Spinal cord (tissue), 10 donors: ENCODE measurements around the gene RPLP2. TPM values are rescaled to one million over a fixed set of nuclear protein-coding genes. Genes with fewer than 3 reads are reported as not detected.

ENCODE experiments used
- DNase-seq, 6 donors: peaks; one replicate each; pipeline versions ENCODE4 v3.0.0 to v3.0.0-alpha.2; 2013 to 2015; ENCODE audit warnings: low spot score in 6 of 6, low read depth in 4 of 6
- H3K27ac ChIP-seq: one replicate; pipeline ENCODE4 v1.5.1; 2013; ENCODE audit warnings: low read depth, low read length, control low read depth
- H3K27me3 ChIP-seq: one replicate; pipeline ENCODE4 v1.6.1; 2013; ENCODE audit warnings: low read length; ENCODE audit not compliant: control insufficient read depth, insufficient read depth
- H3K36me3 ChIP-seq: one replicate; pipeline ENCODE4 v1.6.1; 2013; ENCODE audit warnings: low read length; ENCODE audit not compliant: control insufficient read depth, insufficient read depth
- H3K4me1 ChIP-seq: one replicate; pipeline ENCODE4 v1.6.1; 2013; ENCODE audit warnings: low read length; ENCODE audit not compliant: control insufficient read depth, insufficient read depth
- H3K4me3 ChIP-seq: one replicate; pipeline ENCODE4 v1.5.1; 2013; ENCODE audit warnings: low read depth, low read length, control low read depth
- H3K9me3 ChIP-seq: one replicate; pipeline ENCODE4 v1.6.1; 2013; ENCODE audit warnings: low read length; ENCODE audit not compliant: control insufficient read depth, insufficient read depth
- WGBS: methylation state at CpG from one replicate; pipeline ENCODE4 v1.1.5; 2013; ENCODE audit warnings: missing lambda C conversion rate; ENCODE audit not compliant: insufficient coverage; 5-methylcytosine and 5-hydroxymethylcytosine counted together
- polyA plus RNA-seq, 2 donors: library from polyadenylated mRNA; unstranded; fragments of 120-200 nt; gene quantifications; one replicate each; pipeline ENCODE4 v1.2.1, GENCODE V29; 2013; ENCODE audit not compliant: insufficient read length in 2 of 2
- total RNA-seq, 2 donors: library from RNA; depleted of rRNA in 1 of 2; stranded (reverse); fragments of 120-200 nt in 1 of 2; fragments of >200 nt in 1 of 2; gene quantifications; one replicate each; pipeline versions ENCODE4 v1.2.3 to v1.2.4, GENCODE V29; 2013 to 2014
- donor health status: healthy.

Gene RPLP2
- total and polyA plus RNA-seq, 4 donors: 139 to 1,150 (median 890) TPM

GRCh38 chr11:765025-765801 is 44.6 kb upstream of the RPLP2 start:
- H3K27ac ChIP-seq: no peak overlapping the region

DNA sequence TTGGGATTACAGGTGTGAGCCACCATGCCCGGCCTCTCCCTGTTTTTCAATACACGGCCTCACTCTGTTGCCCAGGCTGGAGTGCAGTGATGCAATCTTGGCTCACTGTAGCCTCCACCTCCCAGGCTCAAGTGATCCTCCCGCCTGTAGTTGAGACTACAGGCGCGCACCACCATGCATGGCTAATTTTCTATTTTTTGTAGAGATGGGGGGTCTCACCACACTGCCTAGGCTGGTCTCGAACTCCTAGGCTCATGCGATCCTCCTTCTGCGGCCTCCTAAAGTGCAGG is 44.0 kb upstream of the RPLP2 start:
- H3K27ac ChIP-seq: no peak overlapping the region
- peaks cover 7% of the 10 kb centered on the region for H3K4me1 ChIP-seq
- H3K36me3 ChIP-seq: peaks cover 93% of the 10 kb centered on the region
- DNase-seq: no peak
- 100% methylated on average over 4 of the region's 8 CpGs for WGBS
- H3K9me3 ChIP-seq: no peaks in the 10 kb centered on the region
- H3K4me3 ChIP-seq: no peak overlapping the region
- H3K27me3 ChIP-seq: no peaks in the 10 kb centered on the region

More at GRCh38 chr11:765025-765801, 44.6 kb upstream of the RPLP2 start:
- peak in 2 of 6 donors; percentile 54 to 56 for DNase-seq
- Histone ChIP-seq H3K9me3 (no peaks in the 10 kb centered on the region), H3K36me3 (peaks cover 93% of the 10 kb centered on the region), H3K4me3 (no peak overlapping the region), H3K27me3 (no peaks in the 10 kb centered on the region), H3K4me1 (peaks cover 7% of the 10 kb centered on the region)
- WGBS: 66% methylated on average over 7 of the region's 19 CpGs

DNA sequence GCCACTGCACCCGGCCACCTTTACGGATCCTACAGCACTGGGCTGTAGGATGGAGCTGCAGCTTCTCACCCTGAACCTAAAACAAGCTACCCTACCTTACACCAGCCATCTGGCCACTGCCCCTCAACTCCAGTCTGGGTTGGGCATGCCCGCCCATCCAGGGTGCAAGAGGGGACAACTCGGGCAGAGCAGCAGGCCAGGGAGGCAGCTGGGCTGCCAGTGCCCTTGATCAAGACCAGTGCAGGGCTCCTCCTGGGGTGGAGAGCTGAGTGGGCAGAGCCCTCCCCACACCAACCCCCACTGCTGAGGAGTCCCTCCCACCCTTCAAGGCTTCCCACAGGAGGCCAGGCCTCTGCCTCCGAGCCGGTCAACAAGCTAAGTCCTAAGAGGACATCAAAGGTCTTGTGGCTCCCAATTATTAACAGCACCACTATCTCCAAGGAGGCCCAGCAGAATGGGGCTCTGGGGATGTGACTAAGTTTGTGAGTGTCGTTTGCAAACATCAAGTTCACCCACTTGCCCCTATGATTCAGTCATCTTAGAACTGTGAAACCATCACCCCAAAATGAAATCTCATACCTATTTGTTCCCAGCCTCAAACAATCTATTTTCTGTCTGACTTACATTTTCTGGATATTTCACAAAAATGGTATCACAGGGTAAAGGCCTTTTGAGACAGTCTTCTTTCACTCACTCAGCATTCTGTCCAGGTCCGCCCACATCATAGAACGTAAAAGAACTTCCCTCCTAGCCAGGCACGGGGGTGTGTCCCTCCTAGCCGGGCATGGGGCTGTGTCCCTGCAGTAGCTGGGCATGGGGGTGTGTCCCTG is 43.4 kb upstream of the RPLP2 start:
- H3K4me1 ChIP-seq: peaks cover 12% of the 10 kb centered on the region
- DNase-seq: no peak
- no peak overlapping the region for H3K27ac ChIP-seq
- H3K27me3 ChIP-seq: no peaks in the 10 kb centered on the region
- H3K36me3 ChIP-seq: peaks cover 93% of the 10 kb centered on the region
- 92% methylated on average over 2 of the region's 11 CpGs for WGBS
- no peak overlapping the region for H3K4me3 ChIP-seq
- H3K9me3 ChIP-seq: no peaks in the 10 kb centered on the region

DNA sequence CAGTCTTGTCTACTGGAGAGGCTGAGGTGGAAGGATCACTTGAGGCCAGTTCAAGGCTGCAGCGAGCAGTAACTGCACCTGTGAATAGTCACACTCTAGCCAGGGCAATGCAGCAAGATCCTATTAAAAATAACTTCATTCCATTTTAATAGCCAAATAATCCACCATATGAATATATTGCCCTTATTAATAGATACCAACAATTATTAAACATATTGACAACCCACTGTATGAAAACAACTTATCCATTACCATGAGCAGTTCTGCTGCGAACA is 42.9 kb upstream of the RPLP2 start:
- no peak overlapping the region for H3K4me3 ChIP-seq
- no peak overlapping the region for H3K27ac ChIP-seq
- H3K4me1 ChIP-seq: peaks cover 17% of the 10 kb centered on the region
- WGBS: 93% methylated on average over 2 of the region's 2 CpGs
- DNase-seq: no peak
- H3K36me3 ChIP-seq: peaks cover 94% of the 10 kb centered on the region
- no peaks in the 10 kb centered on the region for H3K9me3 ChIP-seq
- H3K27me3 ChIP-seq: no peaks in the 10 kb centered on the region

DNA sequence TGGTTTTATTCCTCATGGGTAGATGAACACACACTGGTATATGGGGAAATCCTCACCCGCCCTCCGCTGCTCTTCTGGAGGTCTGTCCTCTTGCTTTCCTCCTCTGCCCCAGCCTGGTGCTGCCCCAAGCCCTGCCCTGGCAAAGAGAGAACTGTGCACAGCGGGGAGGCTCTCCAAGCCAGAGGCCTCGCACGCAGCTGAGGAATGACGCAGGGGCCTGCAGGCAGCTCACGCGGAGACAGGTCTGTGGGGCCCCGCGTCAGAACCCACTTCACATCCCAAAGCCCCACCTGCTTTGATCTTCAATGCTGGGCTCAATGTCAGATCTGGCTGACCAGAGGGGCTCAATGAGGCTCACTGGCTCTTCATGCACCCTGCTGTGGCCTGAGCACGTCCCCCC is 42.5 kb upstream of the RPLP2 start:
- Histone ChIP-seq H3K4me3 (no peak overlapping the region), H3K4me1 (peaks cover 21% of the 10 kb centered on the region), H3K9me3 (no peaks in the 10 kb centered on the region), H3K36me3 (peaks cover 94% of the 10 kb centered on the region), H3K27me3 (no peaks in the 10 kb centered on the region), H3K27ac (no peak overlapping the region)
- 91% methylated on average over 10 of the region's 11 CpGs for WGBS
- DNase-seq: no peak

- no peak overlapping the region for H3K27ac ChIP-seq
- no peaks in the 10 kb centered on the region for H3K9me3 ChIP-seq
- WGBS: 91% methylated on average over 22 of the region's 23 CpGs
- H3K36me3 ChIP-seq: peaks cover 95% of the 10 kb centered on the region
- no peaks in the 10 kb centered on the region for H3K27me3 ChIP-seq
- DNase-seq: no peak
- H3K4me1 ChIP-seq: peaks cover 44% of the 10 kb centered on the region
- no peak overlapping the region for H3K4me3 ChIP-seq
Observed at GRCh38 chr11:769887-770641, 39.7 kb upstream of the RPLP2 start.

GRCh38 chr11:770642-771616 is 38.8 kb upstream of the RPLP2 start:
- Histone ChIP-seq H3K4me3 (no peak overlapping the region), H3K36me3 (peaks cover 94% of the 10 kb centered on the region), H3K27me3 (no peaks in the 10 kb centered on the region), H3K4me1 (peaks cover 49% of the 10 kb centered on the region), H3K27ac (peak overlapping the region; percentile 88), H3K9me3 (no peaks in the 10 kb centered on the region)
- DNase-seq: no peak
- WGBS: 94% methylated on average over 31 of the region's 32 CpGs

DNA sequence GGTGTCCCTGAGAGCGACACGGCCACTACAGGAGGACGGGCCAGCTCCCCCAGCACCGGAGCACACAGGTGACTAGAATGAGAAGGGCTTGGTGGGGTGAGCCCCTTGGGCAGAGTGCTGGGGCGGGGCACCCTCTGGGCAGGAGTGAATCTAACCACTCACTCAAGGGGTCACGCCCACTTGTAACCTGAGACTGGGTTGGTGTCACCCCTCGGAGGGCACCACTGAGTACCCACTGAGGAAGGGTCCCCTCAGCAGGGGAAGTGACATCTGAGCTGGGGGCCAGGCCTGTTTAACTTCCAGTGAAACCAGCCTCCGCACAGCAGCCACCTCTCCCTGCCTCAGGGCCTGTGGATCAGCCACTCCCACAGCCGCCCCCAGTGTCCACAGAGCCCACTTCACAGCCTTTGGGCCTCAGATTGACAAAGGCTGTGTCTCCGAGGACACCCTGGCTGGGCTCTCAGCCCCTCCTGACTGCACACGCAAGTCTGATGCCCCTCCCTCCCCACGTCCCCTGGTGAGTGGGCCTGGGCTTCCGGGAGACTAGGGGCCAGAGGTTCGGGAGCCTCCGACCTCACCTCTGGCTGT is 38.1 kb upstream of the RPLP2 start:
- H3K9me3 ChIP-seq: no peaks in the 10 kb centered on the region
- H3K27ac ChIP-seq: peak overlapping the region; percentile 88
- peaks cover 93% of the 10 kb centered on the region for H3K36me3 ChIP-seq
- H3K4me3 ChIP-seq: no peak overlapping the region
- no peaks in the 10 kb centered on the region for H3K27me3 ChIP-seq
- peaks cover 57% of the 10 kb centered on the region for H3K4me1 ChIP-seq
- DNase-seq: peak in 1 of 6 donors; percentile 9
- WGBS: 87% methylated on average over 8 of the region's 15 CpGs
